CD14-positive monocyte (primary cell): ENCODE measurements around the gene AS3MT. TPM values are rescaled to one million over a fixed set of nuclear protein-coding genes. Genes with fewer than 3 reads are reported as not detected.

Experiments used
- DNase-seq, 3 donors: peaks; one replicate each; pipeline ENCODE4 v3.0.0-alpha.2; 2011 to 2022
- H2AFZ ChIP-seq: 2 replicates; pipeline ENCODE4 v1.6.0; 2012; ENCODE audit warnings: mild to moderate bottlenecking, low read depth, low read length, inconsistent platforms; ENCODE audit not compliant: insufficient read depth, poor library complexity, severe bottlenecking
- H3K27ac ChIP-seq, 2 donors: 1 replicate in 1 of 2; 2 replicates in 1 of 2; pipeline ENCODE4 v1.5.1; 2012 to 2013; ENCODE audit warnings: low read length in 2 of 2, control low read depth in 1 of 2, inconsistent platforms in 1 of 2, low read depth in 1 of 2, mild to moderate bottlenecking in 1 of 2
- H3K27me3 ChIP-seq, 2 donors: one replicate each; pipeline versions ENCODE4 v1.6.0 to v1.6.1; 2011 to 2013; ENCODE audit warnings: low read length in 2 of 2; ENCODE audit not compliant: control insufficient read depth in 2 of 2, insufficient read depth in 2 of 2
- H3K36me3 ChIP-seq, 2 donors: replicated peaks in 1 of 2; 1 replicate in 1 of 2; 2 replicates in 1 of 2; pipeline versions ENCODE4 v1.5.1 to v1.6.1; 2012 to 2013; ENCODE audit warnings: low read length in 2 of 2, control low read depth in 1 of 2, inconsistent platforms in 1 of 2, mild to moderate bottlenecking in 1 of 2; ENCODE audit not compliant: insufficient read depth in 2 of 2, control insufficient read depth in 1 of 2
- H3K4me1 ChIP-seq, 2 donors: 1 replicate in 1 of 2; 2 replicates in 1 of 2; pipeline versions ENCODE4 v1.5.1 to v1.6.1; 2012 to 2013; ENCODE audit warnings: low read length in 2 of 2, control low read depth in 1 of 2, inconsistent platforms in 1 of 2, mild to moderate bottlenecking in 1 of 2, moderate library complexity in 1 of 2; ENCODE audit not compliant: insufficient read depth in 2 of 2, control insufficient read depth in 1 of 2
- H3K4me2 ChIP-seq: replicated peaks from 2 replicates; pipeline ENCODE3; 2012; ENCODE audit warnings: low read length, moderate library complexity, mild to moderate bottlenecking; ENCODE audit not compliant: poor library complexity, severe bottlenecking; ENCODE audit errors: extremely low read depth
- H3K4me3 ChIP-seq, 3 experiments: fragments of 200-600 bp in 1 of 3; sonication (generic) in 1 of 3; replicated peaks in 1 of 3; 1 replicate in 2 of 3; 2 replicates in 1 of 3; pipeline ENCODE4 v1.5.1; 2011 to 2013; ENCODE audit warnings: low read length in 3 of 3, mild to moderate bottlenecking in 3 of 3, control low read depth in 2 of 3, low read depth in 2 of 3, inconsistent platforms in 1 of 3, moderate library complexity in 1 of 3
- H3K79me2 ChIP-seq: 2 replicates; pipeline ENCODE4 v1.6.0; 2012; ENCODE audit warnings: mild to moderate bottlenecking, control low read depth, inconsistent platforms, low read length, moderate library complexity; ENCODE audit not compliant: insufficient read depth
- H3K9ac ChIP-seq: 2 replicates; pipeline ENCODE4 v1.6.0; 2017; ENCODE audit warnings: low read length, mild to moderate bottlenecking; ENCODE audit not compliant: insufficient read depth, poor library complexity, severe bottlenecking
- H3K9me3 ChIP-seq, 2 donors: replicated peaks in 1 of 2; 1 replicate in 1 of 2; 2 replicates in 1 of 2; pipeline versions ENCODE4 v1.5.1 to v1.6.1; 2012 to 2013; ENCODE audit warnings: low read length in 2 of 2, control low read depth in 1 of 2; ENCODE audit not compliant: control insufficient read depth in 1 of 2, insufficient read depth in 1 of 2
- H4K20me1 ChIP-seq: 2 replicates; pipeline ENCODE4 v1.6.0; 2012; ENCODE audit warnings: mild to moderate bottlenecking, low read length, control low read depth, moderate library complexity; ENCODE audit not compliant: insufficient read depth
- H3K27ac Mint-ChIP-seq, 7 donors: one replicate each; pipeline ENCODE4 v1.8.0; 2020; ENCODE audit warnings: mild to moderate bottlenecking in 7 of 7, mixed read lengths in 7 of 7, moderate library complexity in 6 of 7, inconsistent platforms in 2 of 7
- H3K27me3 Mint-ChIP-seq, 3 donors: one replicate each; pipeline ENCODE4 v1.8.0; 2021 to 2022; ENCODE audit warnings: low read depth in 3 of 3, mild to moderate bottlenecking in 3 of 3, mixed read lengths in 3 of 3, moderate library complexity in 3 of 3, inconsistent platforms in 1 of 3
- H3K36me3 Mint-ChIP-seq, 2 donors: one replicate each; pipeline ENCODE4 v1.8.0; 2020; ENCODE audit warnings: mixed read lengths in 2 of 2, inconsistent platforms in 1 of 2, mild to moderate bottlenecking in 1 of 2
- H3K4me1 Mint-ChIP-seq: one replicate; pipeline ENCODE4 v1.8.0; 2020; ENCODE audit warnings: mild to moderate bottlenecking, mixed read lengths
- H3K4me3 Mint-ChIP-seq, 2 donors: one replicate each; pipeline ENCODE4 v1.8.0; 2020; ENCODE audit warnings: mild to moderate bottlenecking in 2 of 2, mixed read lengths in 2 of 2, moderate library complexity in 1 of 2
- H3K9me3 Mint-ChIP-seq, 7 donors: one replicate each; pipeline ENCODE4 v1.8.0; 2020 to 2022; ENCODE audit warnings: mixed read lengths in 7 of 7, mild to moderate bottlenecking in 6 of 7, moderate library complexity in 6 of 7, inconsistent platforms in 2 of 7
- WGBS: methylation state at CpG from one replicate; pipeline ENCODE4 v1.1.5; 2013; ENCODE audit warnings: missing lambda C conversion rate; ENCODE audit not compliant: insufficient coverage; 5-methylcytosine and 5-hydroxymethylcytosine counted together
- intact Hi-C, 2 donors: fragments of 100-400 bp; cut with micrococcal nuclease; formaldehyde crosslinking; loops; one replicate each; pipeline versions ENCODE4 v1.15.0 to v1.15.1; 2023
- polyA plus RNA-seq, 3 donors: library from polyadenylated mRNA; depleted of rRNA in 1 of 3; unstranded in 2 of 3; stranded (reverse) in 1 of 3; fragments of 300-500 nt in 2 of 3; fragments of >200 nt in 1 of 3; fragmentation: Illumina TruSeq in 2 of 3; gene quantifications; 1 replicate in 2 of 3; 2 replicates in 1 of 3; pipeline ENCODE4 v1.2.3, GENCODE V29; 2012 to 2021
- TF ChIP-seq, protein P1 (sequence below): fragments of 200-600 bp; IDR thresholded peaks from one replicate; pipeline ENCODE4 v1.8.0; 2022; ENCODE audit warnings: antibody characterized with exemption, mild to moderate bottlenecking

AS3MT gene
- polyA plus RNA-seq, 3 donors = 0.09 to 0.45 TPM; not detected in 1

- no peaks in the 10 kb centered on the region for H3K9me3 Mint-ChIP-seq
- H3K4me3 Mint-ChIP-seq = no peak overlapping the region
- H3K4me1 ChIP-seq = peaks cover 0 to 10% of the 10 kb centered on the region in 2 donors
- H3K4me2 ChIP-seq = no peak overlapping the region
- H3K4me1 Mint-ChIP-seq = peaks cover 12% of the 10 kb centered on the region
- intact Hi-C loops = no loop called here
- no peaks in the 10 kb centered on the region for H3K27me3 Mint-ChIP-seq
- H2AFZ ChIP-seq = no peak overlapping the region
- H3K4me3 ChIP-seq = no peak overlapping the region
- no peak overlapping the region for H3K9ac ChIP-seq
- no peak for DNase-seq
- H3K36me3 Mint-ChIP-seq = peaks cover 42 to 53% of the 10 kb centered on the region in 2 donors
- WGBS = 100% methylated on average over 1 of the region's 2 CpGs
- H3K27ac Mint-ChIP-seq = no peak overlapping the region
- H3K9me3 ChIP-seq = no peaks in the 10 kb centered on the region
- no peak overlapping the region for H3K27ac ChIP-seq
- H3K79me2 ChIP-seq = peaks cover 33% of the 10 kb centered on the region
- no peaks in the 10 kb centered on the region for H3K27me3 ChIP-seq
- peaks cover 55% of the 10 kb centered on the region for H4K20me1 ChIP-seq
- H3K36me3 ChIP-seq = peaks cover 20 to 48% of the 10 kb centered on the region in 2 donors
- TF ChIP-seq, protein P1, sequence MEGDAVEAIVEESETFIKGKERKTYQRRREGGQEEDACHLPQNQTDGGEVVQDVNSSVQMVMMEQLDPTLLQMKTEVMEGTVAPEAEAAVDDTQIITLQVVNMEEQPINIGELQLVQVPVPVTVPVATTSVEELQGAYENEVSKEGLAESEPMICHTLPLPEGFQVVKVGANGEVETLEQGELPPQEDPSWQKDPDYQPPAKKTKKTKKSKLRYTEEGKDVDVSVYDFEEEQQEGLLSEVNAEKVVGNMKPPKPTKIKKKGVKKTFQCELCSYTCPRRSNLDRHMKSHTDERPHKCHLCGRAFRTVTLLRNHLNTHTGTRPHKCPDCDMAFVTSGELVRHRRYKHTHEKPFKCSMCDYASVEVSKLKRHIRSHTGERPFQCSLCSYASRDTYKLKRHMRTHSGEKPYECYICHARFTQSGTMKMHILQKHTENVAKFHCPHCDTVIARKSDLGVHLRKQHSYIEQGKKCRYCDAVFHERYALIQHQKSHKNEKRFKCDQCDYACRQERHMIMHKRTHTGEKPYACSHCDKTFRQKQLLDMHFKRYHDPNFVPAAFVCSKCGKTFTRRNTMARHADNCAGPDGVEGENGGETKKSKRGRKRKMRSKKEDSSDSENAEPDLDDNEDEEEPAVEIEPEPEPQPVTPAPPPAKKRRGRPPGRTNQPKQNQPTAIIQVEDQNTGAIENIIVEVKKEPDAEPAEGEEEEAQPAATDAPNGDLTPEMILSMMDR = no peak
Observed at GRCh38 chr10:102859911-102860310, 9.4 kb upstream of the AS3MT start.

- intact Hi-C loops = no loop called here
- Histone ChIP-seq H3K9ac (no peak overlapping the region), H3K27ac (no peak overlapping the region), H3K9me3 (no peaks in the 10 kb centered on the region), H3K4me3 (no peak overlapping the region), H3K36me3 (peaks cover 23 to 48% of the 10 kb centered on the region in 2 donors), H3K27me3 (peaks cover 6 to 9% of the 10 kb centered on the region in 2 donors), H2AFZ (no peak overlapping the region), H4K20me1 (peaks cover 21% of the 10 kb centered on the region), H3K79me2 (peaks cover 2% of the 10 kb centered on the region), H3K4me2 (no peak overlapping the region), H3K4me1 (no peaks in the 10 kb centered on the region)
- TF ChIP-seq, protein P1 = no peak
- peaks cover 47 to 76% of the 10 kb centered on the region in 2 donors for H3K36me3 Mint-ChIP-seq
- H3K9me3 Mint-ChIP-seq = no peaks in the 10 kb centered on the region
- peaks cover 4 to 8% (median 6%) of the 10 kb centered on the region in 3 donors for H3K27me3 Mint-ChIP-seq
- no peak overlapping the region for H3K27ac Mint-ChIP-seq
- WGBS = no CpG with 5 or more reads among the region's 2 CpGs
- no peaks in the 10 kb centered on the region for H3K4me1 Mint-ChIP-seq
- no peak overlapping the region for H3K4me3 Mint-ChIP-seq
- DNase-seq = no peak
Observed at GRCh38 chr10:102863660-102864059, 5.6 kb upstream of the AS3MT start.
